ENCODE data around the gene PANK3.

DNA sequence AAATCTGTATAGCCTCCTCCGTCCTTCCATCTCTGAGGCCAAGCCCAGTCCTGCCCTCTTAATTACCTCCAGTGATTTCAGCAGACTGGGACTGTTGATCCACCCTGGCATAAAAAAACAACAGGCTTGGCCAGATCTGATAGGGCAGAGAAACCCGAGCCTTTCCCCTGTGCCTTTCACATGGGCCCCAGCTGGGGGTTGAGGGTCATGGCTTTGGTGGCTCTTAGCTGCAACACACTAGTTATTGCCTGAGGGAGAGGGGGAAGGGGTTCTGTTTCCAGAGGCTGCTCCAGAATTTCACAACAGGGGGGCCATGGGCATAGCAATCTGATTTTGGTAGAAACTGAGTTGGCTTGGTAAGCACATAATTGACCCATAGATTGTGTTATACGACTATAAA lies 21.2 kb upstream of the PANK3 start:
- TF ChIP-seq, protein P1, sequence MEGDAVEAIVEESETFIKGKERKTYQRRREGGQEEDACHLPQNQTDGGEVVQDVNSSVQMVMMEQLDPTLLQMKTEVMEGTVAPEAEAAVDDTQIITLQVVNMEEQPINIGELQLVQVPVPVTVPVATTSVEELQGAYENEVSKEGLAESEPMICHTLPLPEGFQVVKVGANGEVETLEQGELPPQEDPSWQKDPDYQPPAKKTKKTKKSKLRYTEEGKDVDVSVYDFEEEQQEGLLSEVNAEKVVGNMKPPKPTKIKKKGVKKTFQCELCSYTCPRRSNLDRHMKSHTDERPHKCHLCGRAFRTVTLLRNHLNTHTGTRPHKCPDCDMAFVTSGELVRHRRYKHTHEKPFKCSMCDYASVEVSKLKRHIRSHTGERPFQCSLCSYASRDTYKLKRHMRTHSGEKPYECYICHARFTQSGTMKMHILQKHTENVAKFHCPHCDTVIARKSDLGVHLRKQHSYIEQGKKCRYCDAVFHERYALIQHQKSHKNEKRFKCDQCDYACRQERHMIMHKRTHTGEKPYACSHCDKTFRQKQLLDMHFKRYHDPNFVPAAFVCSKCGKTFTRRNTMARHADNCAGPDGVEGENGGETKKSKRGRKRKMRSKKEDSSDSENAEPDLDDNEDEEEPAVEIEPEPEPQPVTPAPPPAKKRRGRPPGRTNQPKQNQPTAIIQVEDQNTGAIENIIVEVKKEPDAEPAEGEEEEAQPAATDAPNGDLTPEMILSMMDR (IDR thresholded peaks at IDR 0.05; ENCODE audit: low read length): no peak
- TF ChIP-seq EZH2phosphoT487 (IDR thresholded peaks at IDR 0.05; ENCODE audit: low read length) (no peak), EZH2 (optimal IDR thresholded peaks at IDR 0.05; ENCODE audit: low read depth, low read length) (no peak)

All from MM.1S (cell line).